ENCODE data around the gene RC3H1. TPM values are rescaled to one million over a fixed set of nuclear protein-coding genes. Genes with fewer than 3 reads are reported as not detected.
A peak's percentile ranks its signal among the peaks of the same experiment; 100 is the strongest.

The RC3H1 gene
- total and polyA plus RNA-seq, 2 donors from 2014 or later: 2.5 to 40.5 TPM

- intact Hi-C loops (cut with DNase I): no loop called here
- peaks cover 4 to 27% (median 6%) of the 10 kb centered on the region in 3 donors for H3K4me1 ChIP-seq (ENCODE audit: control insufficient read depth in 2 of 3, insufficient read depth in 2 of 3, low read depth in 1 of 3, low read length in 3 of 3)
- H3K27me3 ChIP-seq (ENCODE audit: control insufficient read depth, insufficient read depth, low read length): no peaks in the 10 kb centered on the region
- no peak for TF ChIP-seq CTCF (IDR thresholded peaks at IDR 0.05; ENCODE audit: borderline replicate concordance, extremely low read depth, insufficient read depth)
- H3K36me3 ChIP-seq (ENCODE audit: control insufficient read depth in 2 of 3, insufficient read depth in 3 of 3, low read length in 3 of 3): peaks cover 0 to 4% (median 0%) of the 10 kb centered on the region in 3 donors
- peak overlapping the region; percentile 89 to 93 for H3K27ac ChIP-seq (ENCODE audit: low read depth in 2 of 2, low read length in 2 of 2)
- DNase-seq (peak; percentile 68 to 86 (median 75)), FAIRE-seq (no peak)
- H3K9ac ChIP-seq (ENCODE audit: low read length in 3 of 3): peak overlapping the region; percentile 76 to 89 (median 88)
- H3K9me3 ChIP-seq (ENCODE audit: control insufficient read depth in 2 of 3, insufficient read depth in 1 of 3, low read length in 3 of 3): no peaks in the 10 kb centered on the region
- H3K4me3 ChIP-seq (ENCODE audit: low read length in 3 of 3): peak overlapping the region; percentile 80 to 90 (median 86)
Measured at GRCh38 chr1:174021591-174022079, 522 bp downstream of the RC3H1 start.

- H3K27me3 ChIP-seq (ENCODE audit: control insufficient read depth, insufficient read depth, low read length): no peaks in the 10 kb centered on the region
- no peaks in the 10 kb centered on the region for H3K9me3 ChIP-seq (ENCODE audit: control insufficient read depth in 2 of 3, insufficient read depth in 1 of 3, low read length in 3 of 3)
- peaks cover 4 to 27% (median 6%) of the 10 kb centered on the region in 3 donors for H3K4me1 ChIP-seq (ENCODE audit: control insufficient read depth in 2 of 3, insufficient read depth in 2 of 3, low read depth in 1 of 3, low read length in 3 of 3)
- H3K9ac ChIP-seq (ENCODE audit: low read length in 3 of 3): no peak overlapping the region
- no peak for DNase-seq
- H3K36me3 ChIP-seq (ENCODE audit: control insufficient read depth in 2 of 3, insufficient read depth in 3 of 3, low read length in 3 of 3): peaks cover 0 to 4% (median 0%) of the 10 kb centered on the region in 3 donors
- no peak overlapping the region for H3K27ac ChIP-seq (ENCODE audit: low read depth in 2 of 2, low read length in 2 of 2)
- TF ChIP-seq CTCF (IDR thresholded peaks at IDR 0.05; ENCODE audit: borderline replicate concordance, extremely low read depth, insufficient read depth): no peak
- no peak overlapping the region for H3K4me3 ChIP-seq (ENCODE audit: low read length in 3 of 3)
- FAIRE-seq: no peak
- intact Hi-C loops (cut with DNase I): no loop called here
Measured at GRCh38 chr1:174018565-174018964, 3.6 kb downstream of the RC3H1 start.

- Histone ChIP-seq H3K9ac (ENCODE audit: low read length in 3 of 3) (no peak overlapping the region), H3K4me1 (ENCODE audit: control insufficient read depth in 2 of 3, insufficient read depth in 2 of 3, low read depth in 1 of 3, low read length in 3 of 3) (peaks cover 0 to 17% (median 4%) of the 10 kb centered on the region in 3 donors), H3K4me3 (ENCODE audit: low read length in 3 of 3) (no peak overlapping the region), H3K36me3 (ENCODE audit: control insufficient read depth in 2 of 3, insufficient read depth in 3 of 3, low read length in 3 of 3) (peaks cover 0 to 4% (median 0%) of the 10 kb centered on the region in 3 donors), H3K9me3 (ENCODE audit: control insufficient read depth in 2 of 3, insufficient read depth in 1 of 3, low read length in 3 of 3) (no peaks in the 10 kb centered on the region), H3K27ac (ENCODE audit: low read depth in 2 of 2, low read length in 2 of 2) (no peak overlapping the region), H3K27me3 (ENCODE audit: control insufficient read depth, insufficient read depth, low read length) (no peaks in the 10 kb centered on the region)
- no peak for DNase-seq
- TF ChIP-seq CTCF (IDR thresholded peaks at IDR 0.05; ENCODE audit: borderline replicate concordance, extremely low read depth, insufficient read depth): no peak
- intact Hi-C loops (cut with DNase I): no loop called here
- FAIRE-seq: no peak
Measured at GRCh38 chr1:174017231-174017970, 4.8 kb downstream of the RC3H1 start.

Data from kidney (tissue), 14 donors.